GM10248 (cell line): ENCODE data around the gene CCDC40.

Experiments used
- CTCF ChIA-PET: fragments of 300-600 bp; sonication (Branson Sonifier 250); formaldehyde crosslinking; extraction: SDS; loops from one replicate; lab custom pipeline; 2021; ENCODE audit warnings: antibody characterized with exemption; lab: Yijun Ruan, JAX
- POLR2A ChIA-PET: fragments of 350-650 bp; sonication (Branson Sonifier 250); formaldehyde crosslinking; extraction: SDS; loops from one replicate; lab custom pipeline; 2020; ENCODE audit warnings: antibody characterized with exemption; lab: Yijun Ruan, JAX
- DNase-seq: peaks from one replicate; pipeline ENCODE4 v3.0.0; 2012; ENCODE audit errors: extremely low spot score
- CTCF ChIP-seq: IDR thresholded peaks from 2 replicates; pipeline ENCODE4 v1.5.1; 2012; ENCODE audit warnings: mild to moderate bottlenecking, low read depth; ENCODE audit errors: extremely low read depth, missing control alignments, control extremely low read depth

Gene CCDC40

GRCh38 chr17:80116276-80116920, 80.0 kb downstream of the CCDC40 start:
- POLR2A ChIA-PET: no interaction called here
- CTCF ChIA-PET: interaction anchor here (1.1 to 3.1 kb wide), 2 partner anchors 11 to 15 kb away, joined by 5 to 16 read pairs; partner anchors contain the start of gene GAA
- no peak for DNase-seq
- no peak for TF ChIP-seq CTCF

GRCh38 chr17:80116921-80117380, 80.5 kb downstream of the CCDC40 start:
- ChIA-PET CTCF (interaction anchor here (1.1 to 3.1 kb wide), 2 partner anchors 11 to 16 kb away, joined by 5 to 16 read pairs; partner anchors contain the start of gene GAA), POLR2A (no interaction called here)
- DNase-seq: no peak
- TF ChIP-seq CTCF: no peak

- ChIA-PET POLR2A (interaction anchor here (1.0 kb wide), 1 partner anchor 8 kb away, joined by 3 read pairs; no protein-coding TSS in a partner anchor), CTCF (interaction anchor here (3.1 kb wide), 1 partner anchor 17 kb away, joined by 16 read pairs; the partner anchor contains the start of gene GAA)
- DNase-seq: no peak
- no peak for TF ChIP-seq CTCF
Observed at GRCh38 chr17:80117491-80118401, 81.3 kb downstream of the CCDC40 start.

- no peak for DNase-seq
- POLR2A ChIA-PET: interaction anchor here (0.6 to 1.0 kb wide), 2 partner anchors 9 to 22 kb away, joined by 3 read pairs; no protein-coding TSS in a partner anchor
- TF ChIP-seq CTCF: no peak
- CTCF ChIA-PET: no interaction called here
Observed at GRCh38 chr17:80118601-80119270, 82.3 kb downstream of the CCDC40 start.

- no peak for TF ChIP-seq CTCF
- ChIA-PET POLR2A (interaction anchor here (0.6 kb wide), 1 partner anchor 21 kb away, joined by 3 read pairs; no protein-coding TSS in a partner anchor), CTCF (no interaction called here)
- no peak for DNase-seq
Observed at GRCh38 chr17:80119271-80119791, 82.9 kb downstream of the CCDC40 start.
